IMR-90 (cell line): ENCODE measurements around the gene PANX1. TPM values are rescaled to one million over a fixed set of nuclear protein-coding genes. Genes with fewer than 3 reads are reported as not detected.

Source experiments
- ATAC-seq: fragments of 200-7000 bp; cut with Tn5 transposase; 2 replicates; pipeline ENCODE4 v1.9.1; 2020; ENCODE audit warnings: low read depth, mild to moderate bottlenecking, moderate library complexity
- BruUV-seq: library from RNA; stranded (reverse); fragments of 400-500 nt; replicated peaks from 2 replicates; lab custom pipeline; 2021; lab: Mats Ljungman, UMichigan
- CTCF ChIA-PET: fragments of 300-600 bp; formaldehyde crosslinking; extraction: SDS; loops from one replicate; lab custom pipeline; 2021; ENCODE audit warnings: antibody characterized with exemption; lab: Yijun Ruan, JAX
- POLR2A ChIA-PET: fragments of 300-600 bp; sonication (Branson Sonifier 250); formaldehyde crosslinking; loops from one replicate; lab custom pipeline; 2022; ENCODE audit warnings: antibody characterized with exemption; ENCODE audit not compliant: unreplicated experiment; lab: Charles Lee
- DNase-seq: peaks from one replicate; pipeline ENCODE4 v3.0.0; 2013
- H2AFZ ChIP-seq: replicated peaks from 2 replicates; pipeline ENCODE3; 2013; ENCODE audit warnings: low read length, mild to moderate bottlenecking; ENCODE audit not compliant: poor library complexity
- H2AK5ac ChIP-seq: 2 replicates; pipeline ENCODE4 v1.6.1; 2013; ENCODE audit warnings: low read depth, low read length, inconsistent platforms
- H2AK9ac ChIP-seq: replicated peaks from 2 replicates; pipeline ENCODE3; 2013; ENCODE audit warnings: mild to moderate bottlenecking, low read depth, low read length, moderate library complexity; ENCODE audit not compliant: poor library complexity
- H2BK120ac ChIP-seq: 2 replicates; pipeline ENCODE4 v1.6.1; 2013; ENCODE audit warnings: low read depth, low read length, inconsistent platforms
- H2BK15ac ChIP-seq: 3 replicates; pipeline ENCODE4 v1.6.1; 2013; ENCODE audit warnings: low read depth, low read length, inconsistent platforms
- H2BK20ac ChIP-seq: 2 replicates; pipeline ENCODE4 v1.6.1; 2013; ENCODE audit warnings: low read depth, mild to moderate bottlenecking, inconsistent platforms, low read length, moderate library complexity
- H2BK5ac ChIP-seq: 2 replicates; pipeline ENCODE4 v1.6.1; 2013; ENCODE audit warnings: mild to moderate bottlenecking, low read depth, low read length, inconsistent platforms; ENCODE audit not compliant: poor library complexity, severe bottlenecking
- H3K14ac ChIP-seq: replicated peaks from 2 replicates; pipeline ENCODE4 v1.6.1; 2013; ENCODE audit warnings: low read depth, low read length, inconsistent platforms
- H3K18ac ChIP-seq: 2 replicates; pipeline ENCODE4 v1.6.1; 2013; ENCODE audit warnings: low read depth, low read length, control low read depth
- H3K23ac ChIP-seq: 2 replicates; pipeline ENCODE4 v1.6.1; 2013; ENCODE audit warnings: low read depth, low read length, inconsistent platforms
- H3K27ac ChIP-seq: 2 replicates; pipeline ENCODE4 v1.5.1; 2013; ENCODE audit warnings: mild to moderate bottlenecking, control low read depth, low read length; ENCODE audit not compliant: insufficient read depth
- H3K27me3 ChIP-seq: 2 replicates; pipeline ENCODE4 v1.6.1; 2013; ENCODE audit warnings: low read length; ENCODE audit not compliant: control insufficient read depth, insufficient read depth
- H3K36me3 ChIP-seq: 2 replicates; pipeline ENCODE4 v1.6.1; 2013; ENCODE audit warnings: low read length, mixed read lengths; ENCODE audit not compliant: control insufficient read depth, insufficient read depth
- H3K4ac ChIP-seq: 2 replicates; pipeline ENCODE4 v1.6.1; 2013; ENCODE audit warnings: low read depth, low read length, inconsistent platforms
- H3K4me1 ChIP-seq: 2 replicates; pipeline ENCODE4 v1.6.1; 2013; ENCODE audit warnings: low read length, mixed read lengths; ENCODE audit not compliant: control insufficient read depth, insufficient read depth
- H3K4me2 ChIP-seq: 2 replicates; pipeline ENCODE4 v1.6.1; 2013; ENCODE audit warnings: low read depth, mild to moderate bottlenecking, control low read depth, low read length, moderate library complexity
- H3K4me3 ChIP-seq: 2 replicates; pipeline ENCODE4 v1.5.1; 2013; ENCODE audit warnings: low read depth, mild to moderate bottlenecking, control low read depth, low read length, moderate library complexity; ENCODE audit not compliant: insufficient read depth
- H3K56ac ChIP-seq: 2 replicates; pipeline ENCODE4 v1.6.1; 2013; ENCODE audit warnings: low read length, inconsistent platforms; ENCODE audit not compliant: insufficient read depth; ENCODE audit errors: extremely low read depth
- H3K79me1 ChIP-seq, 2 experiments: 2 replicates each; pipeline ENCODE4 v1.6.1; 2013; ENCODE audit warnings: low read length in 2 of 2, inconsistent platforms in 1 of 2, low read depth in 1 of 2
- H3K9ac ChIP-seq: 2 replicates; pipeline ENCODE4 v1.6.1; 2013; ENCODE audit warnings: low read depth, low read length, control low read depth
- H3K9me1 ChIP-seq: 2 replicates; pipeline ENCODE4 v1.6.1; 2013; ENCODE audit warnings: low read length, inconsistent platforms; ENCODE audit not compliant: insufficient read depth
- H3K9me3 ChIP-seq: 2 replicates; pipeline ENCODE4 v1.6.1; 2013; ENCODE audit warnings: low read length; ENCODE audit not compliant: control insufficient read depth, insufficient read depth
- H4K20me1 ChIP-seq: 2 replicates; pipeline ENCODE4 v1.6.1; 2013; ENCODE audit warnings: low read length, inconsistent platforms; ENCODE audit not compliant: insufficient read depth
- H4K5ac ChIP-seq: 2 replicates; pipeline ENCODE4 v1.6.1; 2013; ENCODE audit warnings: mild to moderate bottlenecking, low read depth, low read length, control low read depth
- H4K8ac ChIP-seq, 2 experiments: 2 replicates each; pipeline ENCODE4 v1.6.1; 2013; ENCODE audit warnings: low read depth in 2 of 2, low read length in 2 of 2, control low read depth in 1 of 2, inconsistent platforms in 1 of 2
- H4K91ac ChIP-seq: 2 replicates; pipeline ENCODE4 v1.6.1; 2013; ENCODE audit warnings: low read depth, low read length, inconsistent platforms; ENCODE audit not compliant: insufficient read depth
- BHLHE40 ChIP-seq: fragments of 150-350 bp; IDR thresholded peaks from 2 replicates; pipeline ENCODE4 v1.6.1; 2016; ENCODE audit warnings: mild to moderate bottlenecking, low read depth, low read length
- CEBPB ChIP-seq: IDR thresholded peaks from 2 replicates; pipeline ENCODE4 v1.6.1; 2012; ENCODE audit warnings: low read depth, low read length, improper control_type of control experiment
- CHD1 ChIP-seq: IDR thresholded peaks from 2 replicates; pipeline ENCODE4 v1.6.1; 2012; ENCODE audit warnings: low read depth, low read length, improper control_type of control experiment
- CTCF ChIP-seq: conservative IDR thresholded peaks from 2 replicates; pipeline ENCODE4 v1.5.1; 2012; ENCODE audit warnings: mild to moderate bottlenecking, low read depth, low read length, improper control_type of control experiment
- ELK1 ChIP-seq: fragments of 150-350 bp; IDR thresholded peaks from 2 replicates; pipeline ENCODE4 v1.6.1; 2016; ENCODE audit warnings: low read depth, mild to moderate bottlenecking, low read length, moderate library complexity, borderline replicate concordance
- FOS ChIP-seq: fragments of 150-350 bp; IDR thresholded peaks from 2 replicates; pipeline ENCODE4 v1.6.1; 2016; ENCODE audit warnings: low read depth, low read length
- MAFK ChIP-seq: IDR thresholded peaks from 2 replicates; pipeline ENCODE4 v1.6.1; 2012; ENCODE audit warnings: low read depth, low read length, improper control_type of control experiment
- MAZ ChIP-seq: IDR thresholded peaks from 2 replicates; pipeline ENCODE4 v1.6.1; 2012; ENCODE audit warnings: low read depth, mild to moderate bottlenecking, low read length, improper control_type of control experiment, moderate library complexity, borderline replicate concordance
- MXI1 ChIP-seq: IDR thresholded peaks from 2 replicates; pipeline ENCODE4 v1.6.1; 2012; ENCODE audit warnings: low read depth, mild to moderate bottlenecking, low read length, moderate library complexity, borderline replicate concordance
- NFE2L2 ChIP-seq: fragments of 150-350 bp; IDR thresholded peaks from 2 replicates; pipeline ENCODE4 v1.6.1; 2016; ENCODE audit warnings: low read depth, mild to moderate bottlenecking, low read length
- POLR2A ChIP-seq: IDR thresholded peaks from 2 replicates; pipeline ENCODE4 v1.6.1; 2012; ENCODE audit warnings: mild to moderate bottlenecking, low read depth, low read length
- RAD21 ChIP-seq: IDR thresholded peaks from 2 replicates; pipeline ENCODE4 v1.6.1; 2012; ENCODE audit warnings: low read length, improper control_type of control experiment
- RCOR1 ChIP-seq: IDR thresholded peaks from 2 replicates; pipeline ENCODE4 v1.6.1; 2012; ENCODE audit warnings: mild to moderate bottlenecking, low read length, improper control_type of control experiment; ENCODE audit not compliant: insufficient replicate concordance
- RFX5 ChIP-seq: IDR thresholded peaks from 2 replicates; pipeline ENCODE4 v1.8.0; 2012; ENCODE audit warnings: low read depth, mild to moderate bottlenecking, low read length, moderate library complexity
- SMC3 ChIP-seq: fragments of 150-350 bp; IDR thresholded peaks from 2 replicates; pipeline ENCODE4 v1.6.1; 2016; ENCODE audit warnings: low read depth, mild to moderate bottlenecking, antibody characterized with exemption, low read length, moderate library complexity
- USF2 ChIP-seq: fragments of 150-350 bp; IDR thresholded peaks from 2 replicates; pipeline ENCODE4 v1.6.1; 2017; ENCODE audit warnings: mild to moderate bottlenecking, antibody characterized with exemption, low read length, low read depth
- WGBS, 2 experiments: methylation state at CpG; one replicate each; pipeline versions ENCODE4 v1.1.5 to v1.1.7; 2013; ENCODE audit warnings: missing lambda C conversion rate in 2 of 2; ENCODE audit not compliant: insufficient read length in 1 of 2; ENCODE audit errors: extremely low coverage in 2 of 2; 5-methylcytosine and 5-hydroxymethylcytosine counted together
- dilution Hi-C: fragments of 300-500 bp; cut with HindIII; formaldehyde crosslinking; loops from one replicate; pipeline ENCODE4 v1.14.3; 2018; ENCODE audit warnings: low sequenced_read_pairs; ENCODE audit not compliant: unreplicated experiment
- in situ Hi-C: fragments of 300-500 bp; cut with MboI; formaldehyde crosslinking; loops from 3 replicates; pipeline ENCODE4 v1.14.3; 2019; ENCODE audit warnings: low sequenced_read_pairs, inconsistent platforms, mixed read lengths
- intact Hi-C: fragments of 100-400 bp; cut with micrococcal nuclease; formaldehyde crosslinking; loops from 2 replicates; pipeline ENCODE4 v1.10.0; 2022
- polyA plus RNA-seq, 3 experiments: library from polyadenylated mRNA; depleted of rRNA; stranded (reverse); fragments of >200 nt; gene quantifications; 2 replicates each; pipeline ENCODE4 v1.2.3, GENCODE V29; 2012; ENCODE audit warnings: low replicate concordance in 1 of 3
- total RNA-seq: library from RNA; depleted of rRNA; stranded (reverse); fragments of >200 nt; gene quantifications from 2 replicates; pipeline ENCODE4 v1.2.3, GENCODE V29; 2012

Gene PANX1
- total and polyA plus RNA-seq, 2 of the 4 experiments (the other 2 are of a cell fraction): 29.8 to 70.8 TPM

- Histone ChIP-seq H3K4me2 (no peak overlapping the region), H4K5ac (no peak overlapping the region), H3K27me3 (no peaks in the 10 kb centered on the region), H2AK5ac (no peak overlapping the region), H2BK5ac (no peak overlapping the region), H3K9me3 (no peaks in the 10 kb centered on the region), H2BK15ac (no peak overlapping the region), H3K27ac (no peak overlapping the region), H3K79me1 (peaks cover 26 to 65% of the 10 kb centered on the region in 2 experiments), H3K4me3 (no peak overlapping the region), H3K14ac (no peak overlapping the region), H4K91ac (no peak overlapping the region), H3K9me1 (peaks cover 23% of the 10 kb centered on the region), H3K4me1 (peaks cover 27% of the 10 kb centered on the region), H3K9ac (no peak overlapping the region), H2AFZ (no peak overlapping the region), H2AK9ac (no peak overlapping the region), H2BK20ac (no peak overlapping the region), H4K8ac (no peak overlapping the region), H3K56ac (no peak overlapping the region), H2BK120ac (no peak overlapping the region), H3K4ac (no peak overlapping the region), H3K36me3 (no peaks in the 10 kb centered on the region), H4K20me1 (peaks cover 42% of the 10 kb centered on the region), H3K23ac (no peak overlapping the region), H3K18ac (no peak overlapping the region)
- TF ChIP-seq FOS (no peak), BHLHE40 (no peak), MXI1 (no peak), USF2 (no peak), RCOR1 (no peak), CEBPB (no peak), NFE2L2 (no peak), RFX5 (no peak), SMC3 (no peak), CHD1 (no peak), MAZ (no peak), POLR2A (no peak), RAD21 (no peak), MAFK (no peak), CTCF (no peak), ELK1 (no peak)
- BruUV-seq: no TSS peak
- intact Hi-C loops: no loop called here
- ATAC-seq: no peak
- dilution Hi-C loops: no loop called here
- no peak for DNase-seq
- no CpG with 5 or more reads among the region's 2 CpGs for WGBS, 2 experiments
- in situ Hi-C loops: loop anchor here (25.0 kb wide), 3 partner anchors 622 to 1128 kb away; partner anchors contain the start of gene AMOTL1
- POLR2A ChIA-PET: no interaction called here
- CTCF ChIA-PET: no interaction called here
Measured at GRCh38 chr11:94140154-94140655, 11.6 kb downstream of the PANX1 start.
